GM21367 (cell line): ENCODE data around the gene MEI4.

Experiments
- ATAC-seq: cut with Tn5 transposase; IDR thresholded peaks from one replicate; pipeline ENCODE4 v1.9.1; 2021; ENCODE audit not compliant: unreplicated experiment

Gene MEI4

GRCh38 chr6:77930382-77930781 is 277.5 kb downstream of the MEI4 start:
- ATAC-seq, result no peak

DNA sequence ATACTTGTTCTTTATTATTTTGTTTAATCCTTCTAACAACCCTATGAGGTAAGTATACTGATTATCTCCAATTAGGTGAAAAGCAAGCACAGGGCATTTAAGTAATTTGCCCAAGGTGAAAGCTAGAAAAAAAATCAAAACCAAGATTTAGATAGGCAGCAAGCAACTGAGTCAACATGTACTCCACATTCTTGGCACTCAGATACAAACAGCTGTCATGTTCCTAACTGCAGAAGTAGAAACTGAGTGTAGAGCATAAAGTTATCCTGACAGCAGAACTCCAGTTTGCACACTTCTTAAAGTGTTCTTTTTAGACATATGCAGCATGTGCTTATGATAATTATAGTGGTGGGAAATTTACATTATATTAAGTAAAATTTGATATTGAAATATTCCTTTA is 278.1 kb downstream of the MEI4 start:
- ATAC-seq, result no peak

- no peak for ATAC-seq
Measured at GRCh38 chr6:77962070-77962469, 309.2 kb downstream of the MEI4 start.

- no peak for ATAC-seq
Measured at GRCh38 chr6:77965449-77965848, 312.6 kb downstream of the MEI4 start.

DNA sequence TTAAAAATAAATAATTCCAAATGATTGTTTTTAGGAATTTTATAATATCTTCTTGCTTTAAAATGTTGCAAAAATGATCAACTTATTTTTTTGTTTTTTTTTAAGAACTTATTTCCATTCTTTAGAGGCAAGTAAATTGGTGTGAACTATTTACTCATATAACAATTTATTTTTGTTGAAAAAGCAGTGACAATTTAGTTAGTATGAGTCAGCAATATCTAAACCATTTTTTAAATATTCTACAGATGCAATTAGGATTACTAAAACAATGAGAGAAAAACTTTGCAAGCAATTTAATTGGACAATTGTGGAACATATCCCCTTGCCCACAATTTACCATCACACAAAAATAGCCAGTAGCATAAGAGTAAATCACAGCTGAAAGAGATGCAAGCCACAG is 319.5 kb downstream of the MEI4 start:
- ATAC-seq, result no peak
